CD4-positive, alpha-beta T cell treated with Interleukin-15 for 4 hours (primary cell): Measurements from ENCODE around the gene TNS3.
"Not testable (repeated sequence)": the region's sequence is repeated elsewhere in the genome, so short reads cannot be mapped to it uniquely, and the experiment has no call there.

Experiments used
- DNase-seq: peaks from one replicate; pipeline ENCODE4 v3.0.0-alpha.2; 2020; ENCODE audit warnings: low spot score

Gene TNS3

GRCh38 chr7:47471358-47471703 is 110.6 kb downstream of the TNS3 start:
- DNase-seq: no peak

- no peak for DNase-seq
Measured at GRCh38 chr7:47470567-47471357, 111.1 kb downstream of the TNS3 start.

GRCh38 chr7:47469846-47470245 is 112.1 kb downstream of the TNS3 start:
- DNase-seq: not testable (repeated sequence)

- no peak for DNase-seq
Measured at GRCh38 chr7:47466832-47467231, 115.1 kb downstream of the TNS3 start.

- DNase-seq: no peak
Measured at GRCh38 chr7:47465191-47465590, 116.7 kb downstream of the TNS3 start.

GRCh38 chr7:47464266-47464665 is 117.6 kb downstream of the TNS3 start:
- no peak for DNase-seq

GRCh38 chr7:47461746-47462145 is 120.2 kb downstream of the TNS3 start:
- DNase-seq: no peak

GRCh38 chr7:47461161-47461560 is 120.8 kb downstream of the TNS3 start:
- DNase-seq: no peak

GRCh38 chr7:47460251-47460989 is 121.5 kb downstream of the TNS3 start:
- DNase-seq: no peak

- DNase-seq: no peak
Measured at GRCh38 chr7:47458486-47458885, 123.4 kb downstream of the TNS3 start.

GRCh38 chr7:47458057-47458456 is 123.9 kb downstream of the TNS3 start:
- no peak for DNase-seq

- no peak for DNase-seq
Measured at GRCh38 chr7:47456210-47456955, 125.5 kb downstream of the TNS3 start.

GRCh38 chr7:47455872-47456185 is 126.1 kb downstream of the TNS3 start:
- DNase-seq: no peak

- no peak for DNase-seq
Measured at GRCh38 chr7:47454974-47455871, 126.7 kb downstream of the TNS3 start.

- DNase-seq: no peak
Measured at GRCh38 chr7:47454069-47454973, 127.6 kb downstream of the TNS3 start.

GRCh38 chr7:47453093-47454061 is 128.5 kb downstream of the TNS3 start:
- DNase-seq: no peak

- DNase-seq: no peak
Measured at GRCh38 chr7:47452715-47453092, 129.2 kb downstream of the TNS3 start.

GRCh38 chr7:47452295-47452694 is 129.6 kb downstream of the TNS3 start:
- DNase-seq: no peak

GRCh38 chr7:47451851-47452205 is 130.1 kb downstream of the TNS3 start:
- no peak for DNase-seq
